Measurements from ENCODE around the gene OR2W3.
"Not testable (repeated sequence)": the region's sequence is repeated elsewhere in the genome, so short reads cannot be mapped to it uniquely, and the experiment has no call there.

OR2W3 gene

GRCh38 chr1:247919952-247920351 lies 24.6 kb downstream of the OR2W3 start, which contains the start of gene OR2T8:
OR2T8 (plus strand) TSS chr1:247920252; CDS start chr1:247921018, 766 bp downstream.
- no peak for DNase-seq

DNA sequence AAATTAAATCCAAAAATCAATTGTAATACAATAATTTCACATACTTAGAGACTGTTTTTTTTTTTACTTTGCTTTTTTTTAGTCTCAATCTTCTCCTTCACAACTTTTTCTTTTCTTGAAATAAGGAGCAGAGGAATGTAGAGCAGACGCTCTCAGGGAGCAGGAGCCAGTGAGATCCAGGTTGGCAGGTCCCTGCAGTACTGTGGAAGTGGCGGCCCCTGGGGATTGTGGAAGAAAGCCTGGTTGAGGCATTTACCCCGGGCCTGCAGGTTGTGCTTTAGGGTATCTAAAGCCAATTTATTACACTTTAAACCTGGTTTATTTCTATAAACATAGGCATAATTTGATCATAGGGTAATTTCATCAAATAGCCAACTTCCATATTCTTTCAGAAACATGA lies 28.6 kb downstream of the OR2W3 start:
- DNase-seq: no peak

DNA sequence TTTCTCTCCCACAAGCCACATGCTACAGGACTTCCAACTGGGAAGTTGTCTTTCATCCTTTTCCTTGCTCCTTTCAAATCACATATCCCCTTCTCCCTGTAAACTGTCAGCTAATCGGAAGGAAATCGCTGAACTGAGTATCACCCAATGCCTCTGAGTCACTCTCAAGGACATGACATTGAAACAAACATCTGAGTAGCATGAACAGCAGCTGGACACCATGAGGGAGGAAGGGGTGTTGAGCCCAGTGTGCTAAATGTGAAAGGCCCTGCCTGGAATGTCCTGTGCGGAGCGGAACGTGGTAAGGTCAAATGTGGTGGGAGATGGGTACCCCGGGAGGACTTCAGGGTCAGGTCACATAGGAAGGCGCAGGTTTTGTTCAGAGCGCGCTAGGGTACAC lies 29.5 kb downstream of the OR2W3 start, which contains the start of gene OR2AJ1:
OR2AJ1 (plus strand) TSS at position 22 of the 400 bp plus-strand sequence. CDS start 8,880 bp downstream, outside the sequence.
- no peak for DNase-seq

DNA sequence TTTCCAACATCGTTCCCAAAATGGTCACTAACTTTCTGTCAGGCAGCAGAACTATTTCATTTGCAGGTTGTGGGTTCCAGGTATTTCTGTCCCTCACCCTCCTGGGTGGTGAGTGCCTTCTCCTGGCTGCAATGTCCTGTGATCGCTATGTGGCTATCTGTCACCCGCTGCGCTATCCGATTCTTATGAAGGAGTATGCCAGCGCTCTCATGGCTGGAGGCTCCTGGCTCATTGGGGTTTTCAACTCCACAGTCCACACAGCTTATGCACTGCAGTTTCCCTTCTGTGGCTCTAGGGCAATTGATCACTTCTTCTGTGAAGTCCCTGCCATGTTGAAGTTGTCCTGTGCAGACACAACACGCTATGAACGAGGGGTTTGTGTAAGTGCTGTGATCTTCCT lies 38.6 kb downstream of the OR2W3 start:
- no peak for DNase-seq

DNA sequence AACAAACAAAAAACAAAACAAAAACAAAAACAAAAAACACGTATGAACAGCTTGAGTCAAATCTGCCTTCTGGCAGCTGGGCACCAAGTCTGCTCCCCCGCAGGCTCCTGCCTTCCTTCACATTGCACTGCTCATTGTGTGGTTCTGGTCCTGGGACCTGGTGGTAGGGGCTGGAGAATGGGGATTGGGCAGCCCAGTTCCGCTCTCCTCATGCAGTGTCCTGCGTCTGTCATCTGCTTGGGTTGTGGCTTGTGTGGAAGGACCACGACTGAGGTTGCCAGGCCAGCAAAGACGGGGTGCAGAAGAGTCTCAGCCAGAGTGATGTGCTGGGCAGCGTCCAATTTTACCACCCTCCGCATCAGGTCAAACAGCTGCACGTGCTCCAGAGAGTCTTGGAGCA lies 40.4 kb downstream of the OR2W3 start:
- no peak for DNase-seq

DNA sequence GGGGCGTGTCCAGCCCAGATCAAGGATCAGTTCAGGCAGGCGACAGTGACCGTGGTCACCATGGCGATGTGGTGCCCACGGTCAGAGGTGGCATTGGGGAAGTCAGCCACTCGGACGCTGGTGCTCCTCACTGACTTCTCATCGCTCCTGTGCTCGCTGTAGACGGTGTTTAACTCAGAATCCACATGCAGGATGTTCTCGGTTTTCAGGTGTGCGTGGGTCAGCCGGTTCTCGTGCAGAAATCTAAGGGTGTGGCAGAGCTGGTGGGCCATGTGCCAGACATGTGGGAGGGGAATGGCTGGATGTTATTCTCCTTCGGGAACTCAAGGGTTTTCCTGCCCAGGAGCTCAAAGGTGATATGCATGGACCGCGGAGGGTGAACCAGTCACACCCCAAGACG lies 41.0 kb downstream of the OR2W3 start:
- DNase-seq: no peak

DNA sequence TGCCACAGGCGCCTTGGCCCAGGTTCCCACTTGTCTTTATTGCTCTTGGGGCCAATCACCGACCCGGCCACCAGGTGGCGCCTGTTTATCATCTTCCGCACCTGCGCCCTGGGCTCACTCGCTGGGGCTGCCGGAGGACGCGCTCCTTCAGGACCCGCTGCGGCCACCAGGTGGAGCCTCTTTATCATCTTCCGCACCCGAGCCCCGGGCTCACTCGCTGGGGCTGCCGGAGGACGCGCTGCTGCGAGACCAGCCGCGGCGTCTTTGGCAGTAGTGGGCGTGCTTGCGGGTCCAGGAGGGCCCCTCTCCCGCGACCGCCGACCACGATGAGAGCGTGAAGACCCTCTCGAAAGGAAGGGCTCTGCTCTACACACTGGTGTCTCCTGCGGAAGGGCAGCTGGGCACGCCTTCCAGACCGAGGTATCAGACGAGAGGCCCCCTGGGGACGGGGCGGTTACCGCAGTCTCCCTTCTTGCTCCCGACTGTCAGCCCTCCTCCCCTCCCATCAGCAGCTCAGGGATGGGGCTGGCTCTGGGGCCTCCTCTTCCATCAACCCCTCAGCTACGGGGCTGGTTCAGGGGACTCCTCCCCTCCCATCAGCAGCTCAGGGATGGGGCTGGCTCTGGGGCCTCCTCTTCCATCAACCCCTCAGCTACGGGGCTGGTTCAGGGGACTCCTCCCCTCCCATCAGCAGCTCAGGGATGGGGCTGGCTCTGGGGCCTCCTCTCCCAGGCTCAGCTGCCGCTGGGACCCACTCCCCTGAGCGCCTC lies 41.8 kb downstream of the OR2W3 start:
- DNase-seq: not testable (repeated sequence)

DNA sequence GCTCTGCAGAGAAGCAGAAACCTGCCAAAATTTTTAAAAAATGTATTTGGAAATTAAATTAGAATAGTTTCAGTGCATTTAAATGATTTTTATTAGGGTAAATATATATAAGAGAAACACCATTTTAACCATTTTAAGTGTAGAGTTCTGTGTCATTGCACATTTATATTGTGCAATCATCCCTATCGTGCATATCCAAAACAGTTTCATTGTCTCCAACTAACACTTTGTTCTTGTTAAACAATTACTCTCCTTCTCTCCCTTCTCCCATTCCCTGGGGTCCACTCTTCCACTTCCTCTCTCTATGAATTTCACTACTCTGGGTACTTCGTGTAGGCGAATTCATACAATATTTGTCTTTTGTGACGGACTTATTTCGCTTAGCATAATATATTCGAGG lies 47.2 kb downstream of the OR2W3 start:
- DNase-seq: no peak
